Measurements from ENCODE around the gene EXOC6. TPM values are rescaled to one million over a fixed set of nuclear protein-coding genes. Genes with fewer than 3 reads are reported as not detected.

EXOC6 gene
- polyA plus RNA-seq, 1 experiment = 23.8 TPM

GRCh38 chr10:93090619-93091018 is 242.3 kb downstream of the EXOC6 start:
- no peaks in the 10 kb centered on the region for H3K36me3 ChIP-seq (ENCODE audit: control insufficient read depth, insufficient read depth, low read length)
- H3K4me3 ChIP-seq (ENCODE audit: low read depth, low read length) = no peak overlapping the region
- CTCF ChIA-PET = interaction anchor here (0.6 to 1.1 kb wide), 2 partner anchors 11 to 268 kb away, joined by 3 read pairs; no protein-coding TSS in a partner anchor
- no peaks in the 10 kb centered on the region for H3K27me3 ChIP-seq (ENCODE audit: control insufficient read depth, insufficient read depth, low read length)
- no peak for DNase-seq (ENCODE audit: low read depth)
- TF ChIP-seq, protein P1, sequence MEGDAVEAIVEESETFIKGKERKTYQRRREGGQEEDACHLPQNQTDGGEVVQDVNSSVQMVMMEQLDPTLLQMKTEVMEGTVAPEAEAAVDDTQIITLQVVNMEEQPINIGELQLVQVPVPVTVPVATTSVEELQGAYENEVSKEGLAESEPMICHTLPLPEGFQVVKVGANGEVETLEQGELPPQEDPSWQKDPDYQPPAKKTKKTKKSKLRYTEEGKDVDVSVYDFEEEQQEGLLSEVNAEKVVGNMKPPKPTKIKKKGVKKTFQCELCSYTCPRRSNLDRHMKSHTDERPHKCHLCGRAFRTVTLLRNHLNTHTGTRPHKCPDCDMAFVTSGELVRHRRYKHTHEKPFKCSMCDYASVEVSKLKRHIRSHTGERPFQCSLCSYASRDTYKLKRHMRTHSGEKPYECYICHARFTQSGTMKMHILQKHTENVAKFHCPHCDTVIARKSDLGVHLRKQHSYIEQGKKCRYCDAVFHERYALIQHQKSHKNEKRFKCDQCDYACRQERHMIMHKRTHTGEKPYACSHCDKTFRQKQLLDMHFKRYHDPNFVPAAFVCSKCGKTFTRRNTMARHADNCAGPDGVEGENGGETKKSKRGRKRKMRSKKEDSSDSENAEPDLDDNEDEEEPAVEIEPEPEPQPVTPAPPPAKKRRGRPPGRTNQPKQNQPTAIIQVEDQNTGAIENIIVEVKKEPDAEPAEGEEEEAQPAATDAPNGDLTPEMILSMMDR (IDR thresholded peaks at IDR 0.05; ENCODE audit: insufficient read depth, low read depth, low read length) = no peak
- POLR2A ChIA-PET = no interaction called here

- DNase-seq (ENCODE audit: low read depth) = no peak
- TF ChIP-seq, protein P1 (IDR thresholded peaks at IDR 0.05; ENCODE audit: insufficient read depth, low read depth, low read length) = no peak
- Histone ChIP-seq H3K27me3 (ENCODE audit: control insufficient read depth, insufficient read depth, low read length) (no peaks in the 10 kb centered on the region), H3K4me3 (ENCODE audit: low read depth, low read length) (no peak overlapping the region), H3K36me3 (ENCODE audit: control insufficient read depth, insufficient read depth, low read length) (no peaks in the 10 kb centered on the region)
- CTCF ChIA-PET = interaction anchor here (1.2 kb wide), 1 partner anchor 10 kb away, joined by 3 read pairs; no protein-coding TSS in a partner anchor
- POLR2A ChIA-PET = no interaction called here
Measured at GRCh38 chr10:93091960-93092359, 243.6 kb downstream of the EXOC6 start.

GRCh38 chr10:93095225-93095624 is 246.9 kb downstream of the EXOC6 start:
- Histone ChIP-seq H3K36me3 (ENCODE audit: control insufficient read depth, insufficient read depth, low read length) (no peaks in the 10 kb centered on the region), H3K4me3 (ENCODE audit: low read depth, low read length) (no peak overlapping the region), H3K27me3 (ENCODE audit: control insufficient read depth, insufficient read depth, low read length) (no peaks in the 10 kb centered on the region; the same call in 1 of the 2 replicates)
- ChIA-PET POLR2A (no interaction called here), CTCF (interaction anchor here (0.6 to 4.7 kb wide), 2 partner anchors 15 to 258 kb away, joined by 3 to 19 read pairs; no protein-coding TSS in a partner anchor)
- TF ChIP-seq, protein P1 (IDR thresholded peaks at IDR 0.05; ENCODE audit: insufficient read depth, low read depth, low read length) = no peak
- no peak for DNase-seq (ENCODE audit: low read depth)

- Histone ChIP-seq H3K4me3 (ENCODE audit: low read depth, low read length) (no peak overlapping the region), H3K36me3 (ENCODE audit: control insufficient read depth, insufficient read depth, low read length) (no peaks in the 10 kb centered on the region), H3K27me3 (ENCODE audit: control insufficient read depth, insufficient read depth, low read length) (no peaks in the 10 kb centered on the region; the same call in 1 of the 2 replicates)
- DNase-seq (ENCODE audit: low read depth) = no peak
- ChIA-PET CTCF (interaction anchor here (0.9 to 4.7 kb wide), 2 partner anchors 16 to 19 kb away, joined by 5 to 19 read pairs; no protein-coding TSS in a partner anchor), POLR2A (no interaction called here)
- TF ChIP-seq, protein P1 (IDR thresholded peaks at IDR 0.05; ENCODE audit: insufficient read depth, low read depth, low read length) = no peak
Measured at GRCh38 chr10:93096901-93097300, 248.6 kb downstream of the EXOC6 start.

DNA sequence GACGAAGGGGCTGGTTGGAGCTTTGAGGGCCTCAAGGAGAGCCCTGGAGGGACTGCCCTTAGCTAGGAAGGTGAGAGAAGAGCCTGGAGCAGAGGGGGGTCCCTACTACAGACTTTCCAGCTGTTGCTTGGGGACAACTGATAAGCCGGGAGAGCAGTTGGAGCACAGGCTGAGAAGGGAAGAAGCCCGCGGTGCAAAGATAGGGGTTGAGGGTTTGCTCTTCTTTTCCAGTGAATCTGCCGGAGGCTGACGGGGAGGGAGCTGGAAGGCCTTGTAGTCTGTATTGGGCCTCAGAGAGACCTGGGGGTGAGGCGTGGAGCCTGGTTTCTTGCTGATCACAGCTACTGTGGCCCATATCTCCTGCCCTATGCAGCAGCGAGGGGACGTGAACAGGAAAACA is 249.1 kb downstream of the EXOC6 start:
- TF ChIP-seq, protein P1 (IDR thresholded peaks at IDR 0.05; ENCODE audit: insufficient read depth, low read depth, low read length) = no peak
- Histone ChIP-seq H3K4me3 (ENCODE audit: low read depth, low read length) (no peak overlapping the region), H3K27me3 (ENCODE audit: control insufficient read depth, insufficient read depth, low read length) (no peaks in the 10 kb centered on the region; the same call in 1 of the 2 replicates), H3K36me3 (ENCODE audit: control insufficient read depth, insufficient read depth, low read length) (no peaks in the 10 kb centered on the region)
- no peak for DNase-seq (ENCODE audit: low read depth)
- ChIA-PET CTCF (interaction anchor here (0.9 to 4.7 kb wide), 2 partner anchors 17 to 18 kb away, joined by 5 to 19 read pairs; no protein-coding TSS in a partner anchor), POLR2A (no interaction called here)

Measured in BJ (cell line).